Muscle layer of duodenum (tissue), 2 donors: ENCODE data around the gene UQCR10.

Source experiments
- H3K27ac ChIP-seq: one replicate; pipeline ENCODE4 v1.7.0; 2013; ENCODE audit warnings: mild to moderate bottlenecking, low read length
- H3K27me3 ChIP-seq: one replicate; pipeline ENCODE4 v1.7.0; 2013; ENCODE audit warnings: low read depth, mild to moderate bottlenecking, control low read depth, low read length
- H3K36me3 ChIP-seq, 2 donors: one replicate each; pipeline ENCODE4 v1.7.0; 2013; ENCODE audit warnings: low read length in 2 of 2, control low read depth in 1 of 2, mild to moderate bottlenecking in 1 of 2; ENCODE audit not compliant: insufficient read depth in 2 of 2, control insufficient read depth in 1 of 2
- H3K4me1 ChIP-seq, 2 donors: one replicate each; pipeline ENCODE4 v1.7.0; 2013; ENCODE audit warnings: low read length in 2 of 2, mild to moderate bottlenecking in 2 of 2, control low read depth in 1 of 2, moderate library complexity in 1 of 2; ENCODE audit not compliant: insufficient read depth in 2 of 2, control insufficient read depth in 1 of 2
- H3K4me3 ChIP-seq, 2 donors: one replicate each; pipeline ENCODE4 v1.7.0; 2013; ENCODE audit warnings: low read length in 2 of 2, low read depth in 1 of 2, mild to moderate bottlenecking in 1 of 2
- H3K9me3 ChIP-seq, 2 donors: one replicate each; pipeline ENCODE4 v1.7.0; 2013; ENCODE audit warnings: low read length in 2 of 2, control low read depth in 1 of 2, mild to moderate bottlenecking in 1 of 2; ENCODE audit not compliant: control insufficient read depth in 1 of 2
- donor health status: healthy.

Gene UQCR10

GRCh38 chr22:29788339-29789279 is 21.4 kb downstream of the UQCR10 start:
- H3K4me3 ChIP-seq: no peak overlapping the region
- H3K4me1 ChIP-seq: peaks cover 0 to 9% of the 10 kb centered on the region in 2 donors
- H3K36me3 ChIP-seq: peaks cover 38 to 59% of the 10 kb centered on the region in 2 donors
- H3K27me3 ChIP-seq: no peaks in the 10 kb centered on the region
- H3K27ac ChIP-seq: no peak overlapping the region
- no peaks in the 10 kb centered on the region for H3K9me3 ChIP-seq

GRCh38 chr22:29790061-29790460 is 22.9 kb downstream of the UQCR10 start:
- Histone ChIP-seq H3K27ac (no peak overlapping the region), H3K27me3 (no peaks in the 10 kb centered on the region), H3K4me3 (no peak overlapping the region), H3K9me3 (no peaks in the 10 kb centered on the region), H3K36me3 (peaks cover 45 to 60% of the 10 kb centered on the region in 2 donors), H3K4me1 (no peaks in the 10 kb centered on the region)

- no peaks in the 10 kb centered on the region for H3K9me3 ChIP-seq
- H3K4me3 ChIP-seq: no peak overlapping the region
- H3K27ac ChIP-seq: no peak overlapping the region
- no peaks in the 10 kb centered on the region for H3K27me3 ChIP-seq
- peaks cover 0 to 4% of the 10 kb centered on the region in 2 donors for H3K4me1 ChIP-seq
- H3K36me3 ChIP-seq: peaks cover 59 to 74% of the 10 kb centered on the region in 2 donors
Measured at GRCh38 chr22:29793396-29793795, 26.2 kb downstream of the UQCR10 start.

- Histone ChIP-seq H3K36me3 (peaks cover 50 to 74% of the 10 kb centered on the region in 2 donors), H3K9me3 (no peaks in the 10 kb centered on the region), H3K27me3 (no peaks in the 10 kb centered on the region), H3K4me1 (peaks cover 0 to 13% of the 10 kb centered on the region in 2 donors), H3K4me3 (no peak overlapping the region), H3K27ac (no peak overlapping the region)
Measured at GRCh38 chr22:29795663-29796062, 28.5 kb downstream of the UQCR10 start.

GRCh38 chr22:29797351-29797750 is 30.2 kb downstream of the UQCR10 start:
- H3K36me3 ChIP-seq: peaks cover 50 to 74% of the 10 kb centered on the region in 2 donors
- no peak overlapping the region for H3K27ac ChIP-seq
- peaks cover 0 to 13% of the 10 kb centered on the region in 2 donors for H3K4me1 ChIP-seq
- no peaks in the 10 kb centered on the region for H3K9me3 ChIP-seq
- no peak overlapping the region for H3K4me3 ChIP-seq
- H3K27me3 ChIP-seq: no peaks in the 10 kb centered on the region

DNA sequence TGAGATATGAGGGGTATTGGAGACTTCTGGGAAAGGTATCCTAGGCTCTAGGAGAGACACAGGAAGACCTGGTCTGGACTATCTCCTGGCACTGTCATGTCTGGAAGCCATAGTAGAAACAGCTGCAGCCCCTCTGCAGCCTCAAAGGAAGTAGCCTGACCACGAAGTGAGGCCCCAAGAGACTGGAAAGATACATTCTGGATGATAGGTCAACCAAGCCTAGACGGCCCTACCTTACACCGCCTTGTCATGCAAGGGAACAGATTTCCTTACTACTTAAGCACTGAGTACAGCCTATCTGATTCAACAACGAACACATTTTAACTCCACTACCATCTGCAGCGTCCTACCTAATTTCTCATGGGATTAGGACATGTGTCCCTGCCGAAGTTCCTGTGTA is 31.1 kb downstream of the UQCR10 start:
- no peaks in the 10 kb centered on the region for H3K9me3 ChIP-seq
- H3K4me1 ChIP-seq: peaks cover 0 to 13% of the 10 kb centered on the region in 2 donors
- no peak overlapping the region for H3K4me3 ChIP-seq
- H3K27me3 ChIP-seq: no peaks in the 10 kb centered on the region
- no peak overlapping the region for H3K27ac ChIP-seq
- H3K36me3 ChIP-seq: peaks cover 47 to 65% of the 10 kb centered on the region in 2 donors

- peaks cover 47 to 66% of the 10 kb centered on the region in 2 donors for H3K36me3 ChIP-seq
- peaks cover 0 to 13% of the 10 kb centered on the region in 2 donors for H3K4me1 ChIP-seq
- no peak overlapping the region for H3K4me3 ChIP-seq
- H3K27ac ChIP-seq: no peak overlapping the region
- no peaks in the 10 kb centered on the region for H3K9me3 ChIP-seq
- H3K27me3 ChIP-seq: no peaks in the 10 kb centered on the region
Measured at GRCh38 chr22:29798801-29799200, 31.6 kb downstream of the UQCR10 start.

DNA sequence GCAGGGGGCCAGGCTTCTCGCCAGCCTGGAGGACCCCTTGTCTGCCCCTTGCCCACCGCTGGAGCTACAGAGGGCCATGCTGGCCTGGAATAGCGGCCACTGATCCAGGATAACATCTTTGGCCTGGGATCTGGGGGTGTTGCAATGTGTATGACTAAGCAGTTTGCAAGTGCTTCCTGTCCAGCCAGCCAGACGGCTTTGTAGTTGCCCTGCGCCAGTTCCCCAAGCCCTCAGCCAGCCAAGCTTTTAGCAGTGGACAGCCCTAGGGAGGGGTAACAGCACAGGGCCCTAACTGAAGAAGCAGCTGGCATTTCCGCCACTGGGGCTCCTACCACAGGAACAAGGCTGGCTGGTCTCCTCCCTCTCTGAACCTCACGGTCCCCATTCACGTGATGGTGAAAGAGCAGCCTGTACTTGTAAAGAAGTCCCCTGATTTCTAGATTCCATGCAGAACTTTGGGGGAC is 32.1 kb downstream of the UQCR10 start:
- Histone ChIP-seq H3K4me1 (peaks cover 0 to 13% of the 10 kb centered on the region in 2 donors), H3K27me3 (no peaks in the 10 kb centered on the region), H3K9me3 (no peaks in the 10 kb centered on the region), H3K27ac (peak overlapping the region; percentile 40), H3K4me3 (no peak overlapping the region), H3K36me3 (peaks cover 50 to 71% of the 10 kb centered on the region in 2 donors)

GRCh38 chr22:29801153-29801552 is 34.0 kb downstream of the UQCR10 start:
- Histone ChIP-seq H3K27me3 (no peaks in the 10 kb centered on the region), H3K27ac (no peak overlapping the region), H3K36me3 (peaks cover 59 to 82% of the 10 kb centered on the region in 2 donors), H3K4me1 (peaks cover 0 to 16% of the 10 kb centered on the region in 2 donors), H3K9me3 (no peaks in the 10 kb centered on the region), H3K4me3 (no peak overlapping the region)

DNA sequence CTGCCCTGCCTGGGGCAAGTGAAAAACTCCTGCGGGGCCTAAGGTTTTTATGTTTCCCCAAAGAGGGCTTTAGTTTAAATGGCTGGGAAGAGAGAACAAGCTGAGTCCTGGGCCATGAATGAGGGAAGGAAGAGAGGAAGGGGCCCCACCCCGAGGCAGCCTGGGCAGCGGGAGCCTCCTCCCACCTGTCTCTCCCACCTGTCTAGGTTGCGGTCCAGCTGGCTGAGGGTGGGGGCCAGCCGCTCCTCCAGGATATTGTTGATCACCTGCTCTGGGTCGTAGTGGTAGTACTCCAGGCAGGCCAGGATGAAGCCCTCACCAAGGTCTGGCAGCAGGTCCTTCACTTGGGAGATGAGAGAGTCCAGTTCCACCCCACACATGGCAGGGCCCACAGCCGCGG is 34.6 kb downstream of the UQCR10 start:
- no peaks in the 10 kb centered on the region for H3K27me3 ChIP-seq
- no peak overlapping the region for H3K4me3 ChIP-seq
- peaks cover 0 to 20% of the 10 kb centered on the region in 2 donors for H3K4me1 ChIP-seq
- H3K27ac ChIP-seq: no peak overlapping the region
- peaks cover 59 to 82% of the 10 kb centered on the region in 2 donors for H3K36me3 ChIP-seq
- no peaks in the 10 kb centered on the region for H3K9me3 ChIP-seq

DNA sequence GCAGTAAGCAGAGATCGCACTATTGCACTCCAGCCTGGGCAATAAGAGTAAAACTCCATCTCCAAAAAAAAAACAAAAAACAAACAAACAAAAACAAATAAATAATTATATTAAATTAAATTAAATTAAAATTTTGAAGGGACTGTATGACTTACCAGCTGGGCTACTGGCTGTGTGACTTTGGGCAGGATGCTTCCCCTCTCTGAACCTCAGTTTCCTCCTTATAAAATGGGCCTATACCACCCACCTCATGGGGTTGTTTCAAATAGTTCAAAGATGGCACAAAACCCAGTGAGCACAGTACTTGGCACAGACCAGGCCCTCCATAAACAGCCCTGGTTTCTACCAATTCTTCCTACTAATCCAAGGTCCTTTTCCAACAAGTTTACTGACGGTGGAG is 36.0 kb downstream of the UQCR10 start:
- Histone ChIP-seq H3K9me3 (no peaks in the 10 kb centered on the region), H3K4me3 (no peak overlapping the region), H3K4me1 (peaks cover 0 to 17% of the 10 kb centered on the region in 2 donors), H3K27me3 (no peaks in the 10 kb centered on the region), H3K27ac (no peak overlapping the region), H3K36me3 (peaks cover 70 to 85% of the 10 kb centered on the region in 2 donors)
